Hypothalamus (tissue), 51 donors: ENCODE results near the gene VASH1.

Experiments used
- DNase-seq, 51 donors: peaks; one replicate each; lab custom pipeline; 2025; lab: John Stamatoyannopoulos, UW

Gene VASH1

GRCh38 chr14:76827696-76828296, 66.5 kb downstream of the VASH1 start:
- DNase-seq = peak in 7 of 51 donors; percentile 9 to 20 (median 17)

DNA sequence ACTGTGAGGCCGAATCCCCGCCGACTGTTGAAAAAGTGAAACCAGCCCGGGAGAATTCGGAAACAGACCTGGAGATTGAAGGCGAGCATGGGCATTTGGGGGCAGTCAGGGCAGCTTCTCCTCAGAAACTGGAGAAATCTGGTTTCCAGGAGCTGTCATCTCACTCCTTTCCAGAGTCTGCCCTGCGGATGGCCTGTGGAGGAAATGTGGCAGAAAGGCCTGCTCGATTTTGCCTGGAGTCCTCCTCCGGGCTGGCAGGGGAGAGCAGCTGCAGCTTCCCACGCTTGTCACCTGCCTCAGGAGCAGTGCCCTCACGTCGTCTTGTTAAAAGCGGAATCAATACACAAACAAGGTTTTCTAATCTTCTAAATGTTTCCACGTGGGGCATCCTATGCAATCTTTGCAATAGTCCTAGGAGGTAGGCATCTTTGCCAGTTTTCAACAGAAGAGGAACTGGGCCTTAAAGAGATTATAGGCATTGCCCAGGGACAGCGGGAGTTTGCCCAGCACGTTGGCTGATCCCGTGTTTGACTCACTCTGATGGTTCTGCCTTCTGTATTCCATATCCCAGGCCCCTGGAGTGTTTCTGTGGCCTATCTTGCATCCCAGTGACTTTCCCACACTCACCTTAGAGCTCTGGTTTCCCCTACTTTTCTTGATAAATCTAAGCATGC, 67.2 kb downstream of the VASH1 start:
- DNase-seq = peak in 9 of 51 donors; percentile 12 to 49 (median 28)

DNA sequence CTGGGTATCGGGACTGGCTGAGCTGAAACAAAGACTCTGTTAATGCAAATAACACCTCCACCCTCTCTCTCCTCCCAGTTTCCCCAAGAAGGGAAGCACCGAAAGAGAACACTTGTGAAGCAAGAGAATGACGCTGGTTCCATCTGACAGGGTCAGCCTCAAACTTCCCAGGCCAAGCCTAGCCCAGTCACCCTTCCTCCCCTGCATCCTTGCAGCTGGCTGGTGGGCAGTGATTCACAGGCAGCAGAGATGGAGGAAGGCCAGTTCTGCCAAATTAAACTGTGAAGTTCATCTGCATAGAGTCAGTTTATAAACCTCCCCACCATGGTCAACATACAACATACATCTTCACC, 67.7 kb downstream of the VASH1 start:
- peak in 13 of 51 donors; percentile 10 to 65 (median 19) for DNase-seq

DNA sequence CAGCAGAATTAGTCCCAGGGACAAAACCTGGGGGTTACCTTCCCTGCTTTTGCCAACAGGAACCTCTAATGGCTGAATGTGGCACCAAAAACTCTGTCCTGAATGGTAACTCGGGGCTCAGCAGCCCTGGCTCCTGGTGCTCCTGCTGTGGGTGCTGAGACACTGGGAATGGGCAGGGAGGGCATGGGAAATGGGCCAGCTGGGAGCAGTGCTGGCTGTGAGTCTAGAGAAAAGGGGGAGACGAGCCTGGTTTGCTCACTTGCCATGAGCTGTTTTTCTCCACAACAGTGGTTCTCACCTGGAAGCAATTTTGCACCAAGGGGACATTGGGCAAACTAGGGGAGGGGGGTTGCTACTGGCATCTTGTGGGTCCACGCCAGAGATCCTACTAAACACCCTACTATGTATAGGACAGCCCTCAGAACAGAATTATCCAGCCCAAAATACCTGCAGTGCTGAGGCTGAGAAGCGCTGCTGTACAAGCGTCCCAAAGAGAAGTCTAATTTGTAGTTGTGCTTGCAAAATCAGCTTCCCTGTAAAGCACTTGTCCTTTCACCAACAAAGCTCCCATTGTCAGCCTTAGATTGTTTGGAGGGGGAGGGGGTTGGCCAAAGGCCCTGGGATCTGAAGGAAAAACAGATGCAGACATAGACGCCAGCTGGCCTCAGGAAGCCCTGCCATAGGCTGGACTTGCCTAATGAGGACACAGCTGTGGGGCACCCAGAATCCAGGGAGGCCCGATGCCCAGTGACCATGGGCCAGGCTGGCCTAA, 68.6 kb downstream of the VASH1 start:
- peak in 50 of 51 donors; percentile 24 to 95 (median 77) for DNase-seq

DNA sequence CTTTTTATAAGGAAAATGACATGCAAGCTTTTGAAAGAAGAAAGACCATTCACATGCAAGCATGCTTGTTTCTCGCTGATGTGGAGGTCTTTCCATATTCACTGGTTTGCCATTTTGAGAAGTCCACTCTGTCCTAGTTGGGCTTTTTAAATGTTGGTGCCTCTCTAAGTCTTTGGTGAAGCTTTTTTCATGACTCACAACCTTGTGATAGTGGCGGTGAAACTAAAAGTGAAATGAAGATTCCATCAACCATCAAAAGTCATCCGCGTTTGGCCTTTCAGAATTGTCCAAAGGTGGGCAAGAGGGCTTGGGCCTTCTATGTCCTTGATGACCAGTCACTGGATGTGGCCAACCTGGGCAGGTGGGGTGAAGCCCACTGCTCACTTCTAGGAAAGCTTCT, 69.3 kb downstream of the VASH1 start:
- no peak for DNase-seq

GRCh38 chr14:76832503-76832988, 71.3 kb downstream of the VASH1 start:
- DNase-seq = peak in 2 of 51 donors; percentile 2 to 27
